IMR-90 (cell line): ENCODE data around the gene SGK1. TPM values are rescaled to one million over a fixed set of nuclear protein-coding genes. Genes with fewer than 3 reads are reported as not detected.

Experiments
- ATAC-seq: fragments of 200-7000 bp; cut with Tn5 transposase; 2 replicates; pipeline ENCODE4 v1.9.1; 2020; ENCODE audit warnings: low read depth, mild to moderate bottlenecking, moderate library complexity
- BruUV-seq: library from RNA; stranded (reverse); fragments of 400-500 nt; replicated peaks from 2 replicates; lab custom pipeline; 2021; lab: Mats Ljungman, UMichigan
- CTCF ChIA-PET: fragments of 300-600 bp; formaldehyde crosslinking; extraction: SDS; loops from one replicate; lab custom pipeline; 2021; ENCODE audit warnings: antibody characterized with exemption; lab: Yijun Ruan, JAX
- POLR2A ChIA-PET: fragments of 300-600 bp; sonication (Branson Sonifier 250); formaldehyde crosslinking; loops from one replicate; lab custom pipeline; 2022; ENCODE audit warnings: antibody characterized with exemption; ENCODE audit not compliant: unreplicated experiment; lab: Charles Lee
- DNase-seq: peaks from one replicate; pipeline ENCODE4 v3.0.0; 2013
- H2AFZ ChIP-seq: replicated peaks from 2 replicates; pipeline ENCODE3; 2013; ENCODE audit warnings: low read length, mild to moderate bottlenecking; ENCODE audit not compliant: poor library complexity
- H2AK5ac ChIP-seq: 2 replicates; pipeline ENCODE4 v1.6.1; 2013; ENCODE audit warnings: low read depth, low read length, inconsistent platforms
- H2AK9ac ChIP-seq: replicated peaks from 2 replicates; pipeline ENCODE3; 2013; ENCODE audit warnings: mild to moderate bottlenecking, low read depth, low read length, moderate library complexity; ENCODE audit not compliant: poor library complexity
- H2BK120ac ChIP-seq: 2 replicates; pipeline ENCODE4 v1.6.1; 2013; ENCODE audit warnings: low read depth, low read length, inconsistent platforms
- H2BK15ac ChIP-seq: 3 replicates; pipeline ENCODE4 v1.6.1; 2013; ENCODE audit warnings: low read depth, low read length, inconsistent platforms
- H2BK20ac ChIP-seq: 2 replicates; pipeline ENCODE4 v1.6.1; 2013; ENCODE audit warnings: low read depth, mild to moderate bottlenecking, inconsistent platforms, low read length, moderate library complexity
- H2BK5ac ChIP-seq: 2 replicates; pipeline ENCODE4 v1.6.1; 2013; ENCODE audit warnings: mild to moderate bottlenecking, low read depth, low read length, inconsistent platforms; ENCODE audit not compliant: poor library complexity, severe bottlenecking
- H3K14ac ChIP-seq: replicated peaks from 2 replicates; pipeline ENCODE4 v1.6.1; 2013; ENCODE audit warnings: low read depth, low read length, inconsistent platforms
- H3K18ac ChIP-seq: 2 replicates; pipeline ENCODE4 v1.6.1; 2013; ENCODE audit warnings: low read depth, low read length, control low read depth
- H3K23ac ChIP-seq: 2 replicates; pipeline ENCODE4 v1.6.1; 2013; ENCODE audit warnings: low read depth, low read length, inconsistent platforms
- H3K27ac ChIP-seq: 2 replicates; pipeline ENCODE4 v1.5.1; 2013; ENCODE audit warnings: mild to moderate bottlenecking, control low read depth, low read length; ENCODE audit not compliant: insufficient read depth
- H3K27me3 ChIP-seq: 2 replicates; pipeline ENCODE4 v1.6.1; 2013; ENCODE audit warnings: low read length; ENCODE audit not compliant: control insufficient read depth, insufficient read depth
- H3K36me3 ChIP-seq: 2 replicates; pipeline ENCODE4 v1.6.1; 2013; ENCODE audit warnings: low read length, mixed read lengths; ENCODE audit not compliant: control insufficient read depth, insufficient read depth
- H3K4ac ChIP-seq: 2 replicates; pipeline ENCODE4 v1.6.1; 2013; ENCODE audit warnings: low read depth, low read length, inconsistent platforms
- H3K4me1 ChIP-seq: 2 replicates; pipeline ENCODE4 v1.6.1; 2013; ENCODE audit warnings: low read length, mixed read lengths; ENCODE audit not compliant: control insufficient read depth, insufficient read depth
- H3K4me2 ChIP-seq: 2 replicates; pipeline ENCODE4 v1.6.1; 2013; ENCODE audit warnings: low read depth, mild to moderate bottlenecking, control low read depth, low read length, moderate library complexity
- H3K4me3 ChIP-seq: 2 replicates; pipeline ENCODE4 v1.5.1; 2013; ENCODE audit warnings: low read depth, mild to moderate bottlenecking, control low read depth, low read length, moderate library complexity; ENCODE audit not compliant: insufficient read depth
- H3K56ac ChIP-seq: 2 replicates; pipeline ENCODE4 v1.6.1; 2013; ENCODE audit warnings: low read length, inconsistent platforms; ENCODE audit not compliant: insufficient read depth; ENCODE audit errors: extremely low read depth
- H3K79me1 ChIP-seq, 2 experiments: 2 replicates each; pipeline ENCODE4 v1.6.1; 2013; ENCODE audit warnings: low read length in 2 of 2, inconsistent platforms in 1 of 2, low read depth in 1 of 2
- H3K9ac ChIP-seq: 2 replicates; pipeline ENCODE4 v1.6.1; 2013; ENCODE audit warnings: low read depth, low read length, control low read depth
- H3K9me1 ChIP-seq: 2 replicates; pipeline ENCODE4 v1.6.1; 2013; ENCODE audit warnings: low read length, inconsistent platforms; ENCODE audit not compliant: insufficient read depth
- H3K9me3 ChIP-seq: 2 replicates; pipeline ENCODE4 v1.6.1; 2013; ENCODE audit warnings: low read length; ENCODE audit not compliant: control insufficient read depth, insufficient read depth
- H4K20me1 ChIP-seq: 2 replicates; pipeline ENCODE4 v1.6.1; 2013; ENCODE audit warnings: low read length, inconsistent platforms; ENCODE audit not compliant: insufficient read depth
- H4K5ac ChIP-seq: 2 replicates; pipeline ENCODE4 v1.6.1; 2013; ENCODE audit warnings: mild to moderate bottlenecking, low read depth, low read length, control low read depth
- H4K8ac ChIP-seq, 2 experiments: 2 replicates each; pipeline ENCODE4 v1.6.1; 2013; ENCODE audit warnings: low read depth in 2 of 2, low read length in 2 of 2, control low read depth in 1 of 2, inconsistent platforms in 1 of 2
- H4K91ac ChIP-seq: 2 replicates; pipeline ENCODE4 v1.6.1; 2013; ENCODE audit warnings: low read depth, low read length, inconsistent platforms; ENCODE audit not compliant: insufficient read depth
- BHLHE40 ChIP-seq: fragments of 150-350 bp; IDR thresholded peaks from 2 replicates; pipeline ENCODE4 v1.6.1; 2016; ENCODE audit warnings: mild to moderate bottlenecking, low read depth, low read length
- CEBPB ChIP-seq: IDR thresholded peaks from 2 replicates; pipeline ENCODE4 v1.6.1; 2012; ENCODE audit warnings: low read depth, low read length, improper control_type of control experiment
- CTCF ChIP-seq: conservative IDR thresholded peaks from 2 replicates; pipeline ENCODE4 v1.5.1; 2012; ENCODE audit warnings: mild to moderate bottlenecking, low read depth, low read length, improper control_type of control experiment
- ELK1 ChIP-seq: fragments of 150-350 bp; IDR thresholded peaks from 2 replicates; pipeline ENCODE4 v1.6.1; 2016; ENCODE audit warnings: low read depth, mild to moderate bottlenecking, low read length, moderate library complexity, borderline replicate concordance
- FOS ChIP-seq: fragments of 150-350 bp; IDR thresholded peaks from 2 replicates; pipeline ENCODE4 v1.6.1; 2016; ENCODE audit warnings: low read depth, low read length
- MAFK ChIP-seq: IDR thresholded peaks from 2 replicates; pipeline ENCODE4 v1.6.1; 2012; ENCODE audit warnings: low read depth, low read length, improper control_type of control experiment
- MAZ ChIP-seq: IDR thresholded peaks from 2 replicates; pipeline ENCODE4 v1.6.1; 2012; ENCODE audit warnings: low read depth, mild to moderate bottlenecking, low read length, improper control_type of control experiment, moderate library complexity, borderline replicate concordance
- MXI1 ChIP-seq: IDR thresholded peaks from 2 replicates; pipeline ENCODE4 v1.6.1; 2012; ENCODE audit warnings: low read depth, mild to moderate bottlenecking, low read length, moderate library complexity, borderline replicate concordance
- POLR2A ChIP-seq: IDR thresholded peaks from 2 replicates; pipeline ENCODE4 v1.6.1; 2012; ENCODE audit warnings: mild to moderate bottlenecking, low read depth, low read length
- RAD21 ChIP-seq: IDR thresholded peaks from 2 replicates; pipeline ENCODE4 v1.6.1; 2012; ENCODE audit warnings: low read length, improper control_type of control experiment
- RCOR1 ChIP-seq: IDR thresholded peaks from 2 replicates; pipeline ENCODE4 v1.6.1; 2012; ENCODE audit warnings: mild to moderate bottlenecking, low read length, improper control_type of control experiment; ENCODE audit not compliant: insufficient replicate concordance
- RFX5 ChIP-seq: IDR thresholded peaks from 2 replicates; pipeline ENCODE4 v1.8.0; 2012; ENCODE audit warnings: low read depth, mild to moderate bottlenecking, low read length, moderate library complexity
- SMC3 ChIP-seq: fragments of 150-350 bp; IDR thresholded peaks from 2 replicates; pipeline ENCODE4 v1.6.1; 2016; ENCODE audit warnings: low read depth, mild to moderate bottlenecking, antibody characterized with exemption, low read length, moderate library complexity
- WGBS, 2 experiments: methylation state at CpG; one replicate each; pipeline versions ENCODE4 v1.1.5 to v1.1.7; 2013; ENCODE audit warnings: missing lambda C conversion rate in 2 of 2; ENCODE audit not compliant: insufficient read length in 1 of 2; ENCODE audit errors: extremely low coverage in 2 of 2; 5-methylcytosine and 5-hydroxymethylcytosine counted together
- dilution Hi-C: fragments of 300-500 bp; cut with HindIII; formaldehyde crosslinking; loops from one replicate; pipeline ENCODE4 v1.14.3; 2018; ENCODE audit warnings: low sequenced_read_pairs; ENCODE audit not compliant: unreplicated experiment
- in situ Hi-C: fragments of 300-500 bp; cut with MboI; formaldehyde crosslinking; loops from 3 replicates; pipeline ENCODE4 v1.14.3; 2019; ENCODE audit warnings: low sequenced_read_pairs, inconsistent platforms, mixed read lengths
- intact Hi-C: fragments of 100-400 bp; cut with micrococcal nuclease; formaldehyde crosslinking; loops from 2 replicates; pipeline ENCODE4 v1.10.0; 2022
- polyA plus RNA-seq, 3 experiments: library from polyadenylated mRNA; depleted of rRNA; stranded (reverse); fragments of >200 nt; gene quantifications; 2 replicates each; pipeline ENCODE4 v1.2.3, GENCODE V29; 2012; ENCODE audit warnings: low replicate concordance in 1 of 3
- total RNA-seq: library from RNA; depleted of rRNA; stranded (reverse); fragments of >200 nt; gene quantifications from 2 replicates; pipeline ENCODE4 v1.2.3, GENCODE V29; 2012

Gene SGK1
- total and polyA plus RNA-seq, 2 of the 4 experiments (the other 2 are of a cell fraction): 121 to 255 TPM

GRCh38 chr6:134282816-134283215 lies 35.1 kb downstream of the SGK1 start:
- H2AK5ac ChIP-seq: no peak overlapping the region
- H3K27me3 ChIP-seq: no peaks in the 10 kb centered on the region
- dilution Hi-C loops: no loop called here
- ATAC-seq: no peak
- ChIA-PET POLR2A (no interaction called here), CTCF (interaction anchor here (0.6 kb wide), 1 partner anchor 9 kb away, joined by 6 read pairs; no protein-coding TSS in a partner anchor)
- no peak overlapping the region for H2AK9ac ChIP-seq
- no peak overlapping the region for H3K9ac ChIP-seq
- H3K23ac ChIP-seq: no peak overlapping the region
- H3K14ac ChIP-seq: no peak overlapping the region
- H4K91ac ChIP-seq: no peak overlapping the region
- no peak for TF ChIP-seq MAZ
- no peak for TF ChIP-seq MAFK
- TF ChIP-seq RCOR1: no peak
- no peak for TF ChIP-seq BHLHE40
- no peak for TF ChIP-seq CEBPB
- TF ChIP-seq CTCF: no peak
- TF ChIP-seq MXI1: no peak
- TF ChIP-seq ELK1: no peak
- TF ChIP-seq POLR2A: no peak
- TF ChIP-seq FOS: no peak
- TF ChIP-seq SMC3: no peak
- no peak for TF ChIP-seq RAD21
- no peak for TF ChIP-seq RFX5
- H3K79me1 ChIP-seq: no peaks in the 10 kb centered on the region
- DNase-seq: no peak
- H3K18ac ChIP-seq: no peak overlapping the region
- no CpG with 5 or more reads among the region's 3 CpGs for WGBS, 2 experiments
- H3K4ac ChIP-seq: no peak overlapping the region
- in situ Hi-C loops: no loop called here
- no peak overlapping the region for H4K8ac ChIP-seq
- H3K27ac ChIP-seq: no peak overlapping the region
- H3K9me1 ChIP-seq: no peaks in the 10 kb centered on the region
- H3K9me3 ChIP-seq: no peaks in the 10 kb centered on the region
- H2AFZ ChIP-seq: no peak overlapping the region
- H4K5ac ChIP-seq: no peak overlapping the region
- no peak overlapping the region for H2BK20ac ChIP-seq
- H3K4me1 ChIP-seq: peaks cover 3% of the 10 kb centered on the region; the same call in 1 of the 2 replicates
- H3K4me2 ChIP-seq: no peak overlapping the region
- no peak overlapping the region for H2BK5ac ChIP-seq
- no peaks in the 10 kb centered on the region for H3K36me3 ChIP-seq
- no peak overlapping the region for H3K56ac ChIP-seq
- H2BK120ac ChIP-seq: no peak overlapping the region
- no TSS peak for BruUV-seq
- H4K20me1 ChIP-seq: no peaks in the 10 kb centered on the region
- no peak overlapping the region for H3K4me3 ChIP-seq
- H2BK15ac ChIP-seq: no peak overlapping the region
- intact Hi-C loops: no loop called here
